Sigmoid colon (tissue), 4 donors: ENCODE results near the gene P4HTM.

Source experiments
- EP300 ChIP-seq, 4 donors: sonication (generic); formaldehyde crosslinking; IDR thresholded peaks; one replicate each; pipeline ENCODE4 v1.6.1; 2017; ENCODE audit warnings: antibody characterized with exemption in 4 of 4
- POLR2A ChIP-seq, 2 donors: fragments of 450-650 bp; IDR thresholded peaks; one replicate each; pipeline ENCODE4 v1.6.1; 2016; ENCODE audit warnings: antibody characterized with exemption in 2 of 2, mild to moderate bottlenecking in 2 of 2, moderate library complexity in 2 of 2
- POLR2AphosphoS5 ChIP-seq, 4 donors: sonication (generic); formaldehyde crosslinking; IDR thresholded peaks; one replicate each; pipeline ENCODE4 v1.6.1; 2017; ENCODE audit warnings: antibody characterized with exemption in 4 of 4

GRCh38 chr3:48989796-48990635, at the start of gene P4HTM:
- TF ChIP-seq EP300 (IDR thresholded peaks at IDR 0.05) (no peak), POLR2AphosphoS5 (IDR thresholded peaks at IDR 0.05) (peak; percentile 85 to 95 (median 93)), POLR2A (IDR thresholded peaks at IDR 0.05) (peak; percentile 64 to 71)
